Tibial artery (tissue), 4 donors: ENCODE data around the gene TRANK1.
"Not testable (repeated sequence)": the region's sequence is repeated elsewhere in the genome, so short reads cannot be mapped to it uniquely, and the experiment has no call there.

Experiments
- DNase-seq, 2 donors: peaks; one replicate each; pipeline ENCODE4 v3.0.0-alpha.2; 2019
- H3K27ac ChIP-seq, 2 donors: fragments of 200-600 bp; sonication (generic) in 1 of 2; 1 replicate in 1 of 2; 2 replicates in 1 of 2; pipeline ENCODE4 v1.5.1; 2018 to 2019; ENCODE audit warnings: mild to moderate bottlenecking in 1 of 2
- H3K27me3 ChIP-seq, 2 donors: fragments of 200-600 bp; sonication (generic) in 1 of 2; one replicate each; pipeline versions ENCODE4 v1.5.1 to v1.6.0; 2016 to 2019
- H3K36me3 ChIP-seq, 3 donors: fragments of 200-600 bp; sonication (generic) in 2 of 3; one replicate each; pipeline ENCODE4 v1.5.1; 2016 to 2019; ENCODE audit warnings: mild to moderate bottlenecking in 2 of 3
- H3K4me1 ChIP-seq, 4 donors: fragments of 200-600 bp; sonication (generic) in 2 of 4; 1 replicate in 3 of 4; 2 replicates in 1 of 4; pipeline ENCODE4 v1.5.1; 2016 to 2019
- H3K4me3 ChIP-seq, 2 donors: fragments of 200-600 bp; sonication (generic) in 1 of 2; 1 replicate in 1 of 2; 2 replicates in 1 of 2; pipeline ENCODE4 v1.5.1; 2018 to 2019; ENCODE audit warnings: mild to moderate bottlenecking in 2 of 2
- H3K9me3 ChIP-seq, 3 donors: fragments of 200-600 bp; sonication (generic) in 1 of 3; one replicate each; pipeline ENCODE4 v1.5.1; 2016 to 2019
- intact Hi-C: fragments of 100-400 bp; cut with DNase I; formaldehyde crosslinking; loops from one replicate; pipeline ENCODE4 v1.15.0; 2023; ENCODE audit warnings: low total_unique reads
- TF ChIP-seq, protein P1 (sequence below), 2 experiments: fragments of 200-600 bp in 1 of 2; fragments of 450-650 bp in 1 of 2; IDR thresholded peaks; one replicate each; pipeline ENCODE4 v1.5.1; 2017 to 2019; ENCODE audit warnings: antibody characterized with exemption in 2 of 2, mild to moderate bottlenecking in 1 of 2, moderate library complexity in 1 of 2

TRANK1 gene

DNA sequence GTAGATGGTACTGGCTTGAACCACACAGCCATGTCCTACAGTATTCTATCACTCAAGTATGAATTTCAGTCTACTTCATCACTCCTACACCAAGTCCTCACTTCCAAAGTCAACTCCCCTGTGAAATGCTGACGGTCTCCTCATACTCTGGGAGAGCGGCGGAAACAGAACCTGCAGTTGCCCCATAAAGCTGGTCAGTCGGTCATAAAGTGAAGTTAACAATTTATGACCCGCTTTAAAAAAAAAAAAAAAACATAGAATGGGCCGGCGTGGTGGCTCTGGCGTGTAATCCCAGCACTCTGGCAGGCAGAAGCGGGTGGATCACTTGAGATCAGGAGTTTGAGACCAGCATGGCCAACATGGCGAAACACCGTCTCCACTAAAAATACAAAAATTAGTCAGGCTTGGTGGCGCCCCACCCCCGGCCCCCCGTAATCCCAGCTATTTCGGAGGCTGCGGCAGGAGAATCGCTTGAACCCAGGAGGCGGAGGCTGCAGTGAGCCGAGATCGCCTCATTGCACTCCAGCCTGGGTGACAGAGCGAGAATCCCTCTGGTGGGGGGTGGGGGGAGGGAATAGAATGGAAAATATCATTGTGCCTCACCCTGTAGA lies 2.1 kb downstream of the TRANK1 start:
- H3K4me1 ChIP-seq = peaks cover 0 to 23% (median 17%) of the 10 kb centered on the region in 4 donors
- H3K4me3 ChIP-seq = no peak overlapping the region
- no peaks in the 10 kb centered on the region for H3K27me3 ChIP-seq
- no peak overlapping the region for H3K27ac ChIP-seq
- TF ChIP-seq, protein P1, sequence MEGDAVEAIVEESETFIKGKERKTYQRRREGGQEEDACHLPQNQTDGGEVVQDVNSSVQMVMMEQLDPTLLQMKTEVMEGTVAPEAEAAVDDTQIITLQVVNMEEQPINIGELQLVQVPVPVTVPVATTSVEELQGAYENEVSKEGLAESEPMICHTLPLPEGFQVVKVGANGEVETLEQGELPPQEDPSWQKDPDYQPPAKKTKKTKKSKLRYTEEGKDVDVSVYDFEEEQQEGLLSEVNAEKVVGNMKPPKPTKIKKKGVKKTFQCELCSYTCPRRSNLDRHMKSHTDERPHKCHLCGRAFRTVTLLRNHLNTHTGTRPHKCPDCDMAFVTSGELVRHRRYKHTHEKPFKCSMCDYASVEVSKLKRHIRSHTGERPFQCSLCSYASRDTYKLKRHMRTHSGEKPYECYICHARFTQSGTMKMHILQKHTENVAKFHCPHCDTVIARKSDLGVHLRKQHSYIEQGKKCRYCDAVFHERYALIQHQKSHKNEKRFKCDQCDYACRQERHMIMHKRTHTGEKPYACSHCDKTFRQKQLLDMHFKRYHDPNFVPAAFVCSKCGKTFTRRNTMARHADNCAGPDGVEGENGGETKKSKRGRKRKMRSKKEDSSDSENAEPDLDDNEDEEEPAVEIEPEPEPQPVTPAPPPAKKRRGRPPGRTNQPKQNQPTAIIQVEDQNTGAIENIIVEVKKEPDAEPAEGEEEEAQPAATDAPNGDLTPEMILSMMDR (IDR thresholded peaks at IDR 0.05) = no peak
- peaks cover 0 to 9% (median 4%) of the 10 kb centered on the region in 3 donors for H3K9me3 ChIP-seq
- intact Hi-C loops = no loop called here
- no peak for DNase-seq
- H3K36me3 ChIP-seq = no peaks in the 10 kb centered on the region

DNA sequence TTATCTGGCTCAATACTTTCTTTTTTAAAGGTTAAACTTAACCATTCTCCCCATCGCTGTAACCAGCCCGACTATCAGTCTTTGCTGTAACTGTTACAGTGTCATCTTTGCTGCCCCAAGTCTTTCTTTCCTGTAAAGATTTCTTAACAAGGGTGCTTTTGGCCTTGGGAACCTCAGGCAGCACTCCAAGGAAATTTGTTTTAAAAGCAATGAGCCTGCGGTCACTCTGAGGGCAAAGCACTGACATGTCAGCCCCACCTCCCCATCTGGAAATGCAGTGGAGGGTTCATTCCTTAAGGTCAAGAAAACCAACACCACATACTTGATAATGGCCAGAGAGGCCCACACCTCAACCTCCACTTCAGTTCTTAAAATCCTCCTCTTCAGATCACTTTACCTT lies 3.2 kb downstream of the TRANK1 start:
- no peaks in the 10 kb centered on the region for H3K36me3 ChIP-seq
- H3K4me3 ChIP-seq = no peak overlapping the region
- DNase-seq = no peak
- no peaks in the 10 kb centered on the region for H3K27me3 ChIP-seq
- intact Hi-C loops = no loop called here
- TF ChIP-seq, protein P1 (IDR thresholded peaks at IDR 0.05) = no peak
- no peaks in the 10 kb centered on the region for H3K9me3 ChIP-seq
- H3K27ac ChIP-seq = no peak overlapping the region
- H3K4me1 ChIP-seq = peaks cover 0 to 23% (median 17%) of the 10 kb centered on the region in 4 donors

DNA sequence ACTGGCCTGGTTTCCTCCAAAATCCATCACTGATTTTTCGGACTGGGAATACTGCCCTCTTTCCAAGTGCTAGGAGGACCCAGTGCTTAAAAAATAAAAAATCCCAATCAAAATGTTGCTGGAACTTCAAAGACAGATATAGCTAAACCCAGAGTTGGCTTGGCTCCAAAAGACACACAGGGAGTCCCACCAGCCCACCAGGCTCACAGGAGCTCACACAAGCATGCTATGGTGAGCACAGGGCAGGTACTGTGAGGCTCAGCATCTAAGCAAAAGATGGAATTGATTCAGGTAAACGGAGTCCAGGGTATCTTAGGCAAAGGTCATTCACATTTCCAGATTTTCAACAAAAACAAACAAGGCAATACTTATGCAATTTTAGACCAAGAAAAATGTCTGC lies 3.7 kb downstream of the TRANK1 start:
- H3K27ac ChIP-seq = no peak overlapping the region
- no peaks in the 10 kb centered on the region for H3K36me3 ChIP-seq
- intact Hi-C loops = no loop called here
- DNase-seq = no peak
- peaks cover 0 to 23% (median 17%) of the 10 kb centered on the region in 4 donors for H3K4me1 ChIP-seq
- no peak overlapping the region for H3K4me3 ChIP-seq
- no peaks in the 10 kb centered on the region for H3K27me3 ChIP-seq
- no peaks in the 10 kb centered on the region for H3K9me3 ChIP-seq
- TF ChIP-seq, protein P1 (IDR thresholded peaks at IDR 0.05) = no peak

DNA sequence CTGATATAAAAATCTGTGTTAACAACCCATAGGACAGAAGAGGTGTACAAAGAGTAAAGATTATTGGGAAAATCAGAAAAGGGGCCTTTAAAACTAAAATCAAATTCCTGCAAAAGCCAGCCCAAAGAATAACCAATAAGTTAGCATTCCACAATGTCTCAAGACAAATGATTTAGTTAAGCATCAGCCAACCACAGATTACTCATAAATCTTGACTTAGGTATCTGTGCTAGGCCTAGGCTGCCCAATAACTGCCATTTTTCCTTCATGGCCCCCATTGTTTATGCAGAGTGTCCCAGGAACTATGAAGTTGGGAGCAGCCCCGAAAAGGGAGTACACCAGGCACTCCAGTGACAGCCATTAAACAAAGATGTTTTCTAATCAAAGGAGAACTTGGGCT lies 7.4 kb downstream of the TRANK1 start:
- peaks cover 0 to 23% (median 11%) of the 10 kb centered on the region in 4 donors for H3K4me1 ChIP-seq
- no peak overlapping the region for H3K27ac ChIP-seq
- no peak overlapping the region for H3K4me3 ChIP-seq
- intact Hi-C loops = loop anchor here (10.0 kb wide), 1 partner anchor 413 kb away; no protein-coding TSS in a partner anchor
- H3K27me3 ChIP-seq = no peaks in the 10 kb centered on the region
- no peaks in the 10 kb centered on the region for H3K36me3 ChIP-seq
- TF ChIP-seq, protein P1 (IDR thresholded peaks at IDR 0.05) = no peak
- H3K9me3 ChIP-seq = no peaks in the 10 kb centered on the region
- DNase-seq = no peak

DNA sequence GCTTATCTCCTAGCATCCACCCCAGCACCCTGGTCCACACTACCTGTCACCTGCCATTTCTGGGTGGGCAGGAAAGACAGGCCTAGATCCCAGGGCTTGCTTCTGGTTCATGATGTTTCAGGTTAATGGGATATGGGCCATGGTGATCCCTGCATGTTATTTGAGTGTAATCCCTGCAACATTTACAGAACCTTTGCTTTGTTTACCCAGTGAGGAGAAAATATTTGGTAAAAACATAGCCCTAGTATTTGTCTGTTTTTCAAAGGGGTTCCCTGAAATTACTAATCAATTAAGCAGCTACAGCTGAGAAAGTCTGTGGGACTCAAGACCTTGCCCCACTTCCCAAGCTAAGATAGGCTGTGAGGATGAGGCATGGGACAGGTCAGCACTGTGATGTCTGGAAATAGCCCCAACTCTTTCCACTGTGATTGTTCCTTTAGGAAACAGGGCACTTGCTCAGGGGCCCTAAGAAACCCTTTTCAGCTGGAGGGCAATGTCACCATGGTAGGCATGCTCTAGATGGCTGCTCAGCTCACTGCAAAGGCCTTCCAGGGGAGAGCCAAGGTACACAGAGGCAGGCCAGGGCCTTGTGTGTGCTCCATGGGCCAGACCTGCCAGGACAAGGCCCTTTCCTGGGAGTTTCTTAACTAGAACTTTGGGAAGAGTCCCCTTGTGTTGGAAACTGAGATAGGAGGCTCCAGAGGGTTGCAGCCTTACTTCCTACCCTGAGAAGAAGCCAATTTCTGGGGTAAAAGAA lies 11.1 kb downstream of the TRANK1 start:
- Histone ChIP-seq H3K27ac (no peak overlapping the region), H3K36me3 (no peaks in the 10 kb centered on the region), H3K4me1 (peaks cover 0 to 11% (median 3%) of the 10 kb centered on the region in 4 donors), H3K9me3 (no peaks in the 10 kb centered on the region), H3K4me3 (no peak overlapping the region), H3K27me3 (no peaks in the 10 kb centered on the region)
- intact Hi-C loops = loop anchor here (10.0 kb wide), 1 partner anchor 409 kb away; no protein-coding TSS in a partner anchor
- TF ChIP-seq, protein P1 (IDR thresholded peaks at IDR 0.05) = no peak
- no peak for DNase-seq

DNA sequence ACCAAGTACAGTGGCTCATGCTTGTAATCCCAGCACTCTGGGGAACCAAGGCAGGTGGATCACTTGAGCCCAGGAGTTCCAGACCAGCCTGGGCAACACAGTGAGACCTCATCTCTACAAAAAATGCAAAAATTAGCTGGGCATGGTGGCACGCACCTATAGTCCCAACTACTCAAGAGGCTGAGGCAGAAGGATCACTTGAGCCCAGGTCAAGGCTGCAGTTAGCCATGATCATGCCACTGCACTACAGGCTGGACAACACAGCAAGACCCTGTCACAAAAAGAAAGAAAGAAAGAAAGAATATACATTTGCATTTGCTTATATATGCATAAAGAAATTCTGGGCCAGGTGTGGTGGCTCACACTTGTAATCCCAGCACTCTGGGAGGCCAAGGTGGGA lies 13.4 kb downstream of the TRANK1 start:
- H3K4me1 ChIP-seq = peaks cover 0 to 11% (median 3%) of the 10 kb centered on the region in 4 donors
- not testable (repeated sequence) for H3K27me3 ChIP-seq, H3K4me3 ChIP-seq, DNase-seq, H3K36me3 ChIP-seq, H3K9me3 ChIP-seq, H3K27ac ChIP-seq
- intact Hi-C loops = loop anchor here (10.0 kb wide), 1 partner anchor 407 kb away; no protein-coding TSS in a partner anchor
